Tongue (tissue), 2 donors: Measurements from ENCODE around the gene BCAS1. TPM values are rescaled to one million over a fixed set of nuclear protein-coding genes. Genes with fewer than 3 reads are reported as not detected.
A peak's percentile ranks its signal among the peaks of the same experiment; 100 is the strongest.

Experiments used
- DNase-seq: peaks from one replicate; pipeline ENCODE4 v3.0.0-alpha.2; 2015
- total RNA-seq: library from RNA; depleted of rRNA; stranded (reverse); fragments of >200 nt; gene quantifications from one replicate; pipeline ENCODE4 v1.2.3, GENCODE V29; 2014

The BCAS1 gene
- total RNA-seq, 1 donor from 2014 or later = 2.4 TPM

GRCh38 chr20:53922901-53923314, 147.5 kb downstream of the BCAS1 start:
- DNase-seq = no peak

- DNase-seq = peak; percentile 43
Observed at GRCh38 chr20:53921443-53921973, 148.9 kb downstream of the BCAS1 start.

GRCh38 chr20:53920647-53921245, 149.6 kb downstream of the BCAS1 start:
- no peak for DNase-seq

- no peak for DNase-seq
Observed at GRCh38 chr20:53919886-53920285, 150.5 kb downstream of the BCAS1 start.

- DNase-seq = peak; percentile 43
Observed at GRCh38 chr20:53918949-53919361, 151.4 kb downstream of the BCAS1 start.

DNA sequence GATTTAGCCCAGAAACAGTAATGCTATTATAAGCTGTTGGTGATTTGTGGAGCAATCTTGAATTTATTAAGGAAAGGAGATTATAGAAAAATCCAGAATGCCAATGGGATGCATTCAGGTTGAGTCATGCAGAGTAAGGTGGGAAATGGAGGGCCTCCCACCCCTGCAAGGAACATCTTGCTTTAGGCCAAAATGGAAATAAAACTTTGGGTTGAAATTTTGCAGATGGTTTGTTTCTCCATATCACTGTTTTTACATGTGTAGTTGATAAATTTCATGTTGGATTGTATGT, 152.4 kb downstream of the BCAS1 start:
- no peak for DNase-seq

DNA sequence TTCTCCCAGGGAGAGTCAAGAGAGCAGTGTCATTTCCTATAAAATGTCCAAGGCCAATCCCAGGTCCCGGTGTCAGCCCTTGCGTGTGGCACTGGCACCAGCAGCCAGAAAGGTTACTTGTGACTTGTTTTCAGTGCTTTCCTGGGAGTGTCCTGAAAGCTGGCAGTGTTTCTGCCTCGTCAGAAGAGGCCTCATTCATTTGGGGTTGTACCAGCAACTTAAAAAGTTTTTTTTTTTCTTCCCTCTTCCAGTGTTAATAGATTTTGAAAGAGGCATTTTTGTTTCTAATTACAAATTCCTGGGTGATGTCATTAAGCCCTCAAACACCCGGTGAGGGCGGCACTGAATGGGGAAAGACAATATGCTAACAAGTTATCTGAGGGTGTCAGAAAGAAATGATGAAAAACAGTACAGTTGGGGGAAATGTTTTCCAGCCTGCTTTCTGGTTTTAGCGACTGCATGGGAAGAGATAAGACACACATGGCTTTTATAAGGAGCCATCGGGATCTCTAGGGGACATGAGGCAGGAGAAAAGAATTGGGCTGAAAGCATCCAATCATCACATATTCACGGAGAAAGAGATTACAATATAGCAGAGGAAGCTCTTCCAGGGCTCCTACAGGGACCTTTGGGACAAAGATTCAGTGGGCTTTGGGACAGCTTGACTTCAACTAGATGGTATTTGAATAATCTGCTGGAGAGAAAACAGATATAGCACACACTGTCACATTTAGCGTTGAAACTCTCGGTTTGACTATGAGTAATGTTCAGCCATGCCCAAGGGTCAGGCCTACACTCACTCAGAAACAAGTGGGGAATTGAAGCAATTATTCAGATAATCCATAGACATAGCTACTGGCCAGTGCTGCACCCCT, 153.0 kb downstream of the BCAS1 start:
- DNase-seq = peak; percentile 52

- no peak for DNase-seq
Observed at GRCh38 chr20:53916173-53916512, 154.3 kb downstream of the BCAS1 start.

DNA sequence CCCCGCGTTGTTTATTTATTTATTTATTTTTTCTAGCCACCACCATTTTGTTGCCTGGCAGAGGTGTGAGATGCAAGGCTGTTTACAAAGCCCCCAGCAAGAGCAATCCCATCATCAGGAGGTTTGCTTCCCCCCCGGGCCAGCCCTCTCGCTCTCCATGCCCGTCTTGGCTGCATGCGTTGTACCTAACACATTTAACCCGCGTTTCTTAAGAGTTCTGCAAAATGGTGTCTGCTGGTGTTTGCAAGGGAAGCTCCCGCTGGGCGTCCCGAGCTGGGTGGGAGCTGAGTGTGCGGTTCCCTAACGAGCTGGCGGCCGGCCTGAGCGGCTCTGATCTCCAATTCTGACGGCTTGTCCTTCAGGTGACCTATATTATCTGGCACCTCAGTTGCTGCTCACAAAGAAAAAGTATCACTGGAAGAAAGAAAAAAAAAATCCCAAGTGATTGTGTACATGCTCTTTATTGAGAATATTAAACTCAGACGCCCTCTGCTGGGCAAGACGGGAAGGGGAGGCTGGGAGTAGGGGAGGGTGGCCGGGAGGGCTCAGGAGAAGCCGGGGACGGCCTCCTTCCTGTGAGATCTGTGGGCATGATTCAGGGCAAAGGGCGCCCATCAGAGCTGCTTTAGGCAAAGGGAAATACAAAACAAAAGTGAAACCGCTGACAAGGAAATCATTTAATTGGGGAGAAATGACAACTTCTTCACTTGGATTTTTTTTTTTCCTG, 154.8 kb downstream of the BCAS1 start:
- peak; percentile 97 for DNase-seq

DNA sequence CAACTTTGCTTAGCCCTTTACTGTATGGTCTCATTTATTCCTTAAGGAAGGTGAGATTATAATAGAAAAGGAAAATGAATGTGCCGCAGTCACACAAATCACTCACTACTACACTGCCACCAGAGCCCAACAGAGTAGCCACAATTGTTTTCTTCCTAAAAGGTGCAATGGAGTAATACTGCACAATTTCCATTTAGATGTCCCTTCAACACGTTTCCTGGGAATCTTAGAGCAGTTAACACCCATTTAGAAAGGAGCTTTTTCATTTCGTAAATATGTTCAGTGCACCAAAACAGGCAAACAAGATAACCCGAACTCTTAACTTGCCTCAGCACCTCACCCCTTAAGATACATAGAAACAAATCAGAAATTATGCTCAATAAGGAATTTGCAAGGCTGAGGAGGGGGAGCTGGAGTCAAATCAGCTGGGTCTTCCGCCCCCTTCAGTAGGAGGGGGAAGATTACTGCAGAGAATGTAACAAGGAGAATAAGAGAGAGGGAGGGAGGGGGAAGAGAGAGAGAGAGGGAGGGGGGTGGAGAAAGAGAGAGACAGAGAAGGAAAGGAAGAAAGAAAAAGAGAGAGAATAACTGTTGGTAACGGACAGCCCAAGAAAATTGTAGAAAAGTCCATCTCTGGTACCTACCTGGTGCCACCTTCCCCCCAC, 155.5 kb downstream of the BCAS1 start:
- peak; percentile 71 for DNase-seq

GRCh38 chr20:53914091-53914780, 156.2 kb downstream of the BCAS1 start:
- DNase-seq = peak; percentile 78

- no peak for DNase-seq
Observed at GRCh38 chr20:53911301-53911700, 159.1 kb downstream of the BCAS1 start.

DNA sequence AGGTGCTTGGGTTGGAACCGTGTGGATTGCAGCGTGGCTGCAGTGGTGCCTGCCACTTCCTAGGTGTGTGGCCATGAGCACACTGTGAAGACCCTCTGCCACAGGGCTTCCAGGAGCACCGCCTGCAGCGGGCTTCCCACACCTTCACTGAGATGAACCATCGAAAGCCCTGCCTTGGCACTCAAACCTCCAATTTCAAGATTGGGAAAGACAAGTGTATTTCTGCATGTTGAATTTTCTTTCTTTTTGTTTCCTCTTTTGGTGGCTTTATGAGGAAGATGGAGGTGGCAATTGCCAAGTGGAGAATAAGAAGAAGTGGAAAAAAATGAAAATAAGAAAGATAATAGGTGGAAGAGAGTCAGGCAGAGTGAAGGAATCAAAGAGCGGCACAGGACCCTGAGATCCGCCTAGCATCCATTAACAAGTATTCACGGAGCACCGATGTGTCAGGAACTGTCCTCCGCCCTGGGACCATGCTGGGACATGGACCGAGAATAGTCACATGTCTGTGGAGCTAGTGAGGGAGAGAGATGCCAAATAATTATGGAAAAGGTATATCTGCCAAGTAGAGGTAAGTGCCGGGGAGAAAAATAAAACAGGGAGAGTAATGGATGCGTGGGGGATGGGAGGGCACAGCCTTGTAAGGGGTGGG, 159.9 kb downstream of the BCAS1 start:
- DNase-seq = no peak

- DNase-seq = no peak
Observed at GRCh38 chr20:53907968-53908751, 162.2 kb downstream of the BCAS1 start.

DNA sequence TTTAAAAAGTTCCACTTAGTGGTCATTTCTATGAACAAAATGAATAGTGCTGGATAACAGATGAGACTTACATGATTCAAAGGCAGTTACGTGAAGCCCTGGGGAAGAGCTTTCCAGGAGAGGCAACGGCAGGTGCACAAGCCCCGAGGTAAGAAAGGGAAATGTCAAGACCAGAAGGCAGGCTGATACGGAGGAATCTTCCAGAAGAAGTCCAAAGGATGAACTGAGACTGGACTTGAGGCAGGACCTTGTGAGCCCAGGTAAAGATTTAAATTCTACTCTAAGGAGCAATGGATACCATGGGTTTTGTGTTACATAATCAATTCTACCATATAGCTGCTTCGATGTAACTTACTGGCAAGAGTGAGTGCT, 164.6 kb downstream of the BCAS1 start:
- no peak for DNase-seq

DNA sequence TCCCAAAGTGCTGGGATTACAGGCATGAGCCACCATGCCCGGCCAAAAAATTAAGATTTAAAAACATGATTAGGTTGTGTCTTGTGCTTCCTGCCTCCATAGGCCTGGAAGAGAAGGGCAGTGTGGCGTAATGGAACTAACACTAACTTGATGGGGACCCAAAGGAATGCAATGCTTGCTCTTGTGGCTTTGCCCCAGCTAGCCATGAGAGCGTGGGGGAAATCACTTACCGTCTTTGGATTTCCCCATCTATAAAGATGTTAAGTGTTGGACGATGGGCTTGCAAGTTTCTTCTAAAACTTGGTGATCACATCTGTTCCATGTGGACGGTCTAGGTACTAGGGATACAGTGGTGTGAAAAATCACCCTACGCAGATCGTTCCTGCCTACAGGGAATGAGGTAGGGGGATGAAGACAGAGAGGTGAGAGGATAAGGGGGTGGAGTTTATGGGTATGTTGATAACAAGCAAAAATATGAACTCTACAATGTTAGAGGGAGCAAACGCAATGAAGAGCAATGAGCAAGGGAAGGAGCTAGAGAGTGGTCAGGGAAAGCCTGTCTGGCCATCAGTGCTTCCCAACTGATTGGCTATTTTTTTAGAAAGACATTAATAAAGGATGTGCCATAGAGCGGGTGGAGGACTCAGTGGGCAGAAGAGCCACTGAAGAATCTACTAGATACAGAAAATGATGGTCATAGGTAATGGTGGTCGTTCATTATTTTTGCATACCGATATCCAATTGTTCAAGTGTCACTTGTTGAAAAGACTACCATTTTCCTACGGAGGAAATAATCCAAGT, 165.2 kb downstream of the BCAS1 start:
- DNase-seq = no peak

DNA sequence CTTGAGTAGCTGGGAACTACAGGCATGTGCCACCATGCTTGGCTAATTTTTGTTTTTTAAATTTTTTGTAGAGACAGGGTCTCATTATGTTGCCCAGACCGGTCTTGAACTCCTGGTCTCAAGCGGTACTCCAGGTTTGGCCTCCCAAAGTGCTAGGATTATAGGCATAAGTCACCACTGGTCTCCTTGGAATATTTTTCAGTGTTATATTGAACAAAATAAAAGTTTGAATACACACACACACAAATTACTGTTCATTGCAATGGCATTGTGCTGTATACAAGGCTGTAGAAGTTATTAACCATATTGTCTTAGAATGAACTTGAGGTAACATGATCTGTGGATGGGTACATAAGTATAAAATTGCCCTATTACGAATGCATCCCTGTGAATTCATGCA, 166.1 kb downstream of the BCAS1 start:
- DNase-seq = no peak

GRCh38 chr20:53903652-53903987, 166.8 kb downstream of the BCAS1 start:
- DNase-seq = no peak

- no peak for DNase-seq
Observed at GRCh38 chr20:53902968-53903651, 167.3 kb downstream of the BCAS1 start.
